Measurements from ENCODE around the gene KCNMA1. TPM values are rescaled to one million over a fixed set of nuclear protein-coding genes. Genes with fewer than 3 reads are reported as not detected.

Gene KCNMA1
- total RNA-seq, 1 donor from 2014 or later, result 41.3 TPM

DNA sequence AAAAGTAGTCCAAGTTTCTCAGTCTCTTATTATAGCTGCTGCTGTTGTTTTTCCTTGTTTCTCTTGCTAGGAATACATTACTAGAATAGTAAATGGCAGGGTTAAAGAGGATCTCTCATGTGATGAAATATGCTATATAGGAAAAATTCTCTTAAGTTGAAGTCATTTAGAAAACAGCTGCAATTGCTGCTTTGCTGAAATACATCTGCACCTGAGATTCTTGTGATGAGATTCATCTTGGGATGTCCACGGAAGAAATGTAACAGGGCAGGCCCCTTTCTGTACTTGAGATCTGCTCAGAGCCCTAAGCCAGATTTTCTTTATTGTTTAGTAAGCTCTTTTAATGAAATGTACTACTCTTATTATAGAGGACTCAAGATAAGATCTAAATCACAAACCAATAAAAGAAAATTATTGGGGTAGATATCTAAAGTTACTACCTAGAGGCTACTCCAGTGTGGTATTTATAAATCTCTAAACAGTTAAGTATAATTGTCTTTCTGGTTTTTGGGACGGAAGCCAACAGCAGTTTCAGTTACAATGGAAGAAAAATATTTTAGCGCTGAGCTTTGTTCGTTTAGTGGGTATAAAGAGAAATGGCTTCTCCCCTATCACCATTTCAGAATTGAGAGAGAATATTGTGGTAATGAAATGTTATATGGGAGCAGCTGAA, 701.5 kb downstream of the KCNMA1 start:
- no peaks in the 10 kb centered on the region for H3K27me3 ChIP-seq (ENCODE audit: low read depth)
- H3K36me3 ChIP-seq, result no peaks in the 10 kb centered on the region
- no peaks in the 10 kb centered on the region for H3K4me1 ChIP-seq
- ATAC-seq (no peak), DNase-seq (no peak)
- intact Hi-C loops (cut with DNase I), result no loop called here
- no peak overlapping the region for H3K4me3 ChIP-seq
- H3K9me3 ChIP-seq, result no peaks in the 10 kb centered on the region
- TF ChIP-seq, protein P1, sequence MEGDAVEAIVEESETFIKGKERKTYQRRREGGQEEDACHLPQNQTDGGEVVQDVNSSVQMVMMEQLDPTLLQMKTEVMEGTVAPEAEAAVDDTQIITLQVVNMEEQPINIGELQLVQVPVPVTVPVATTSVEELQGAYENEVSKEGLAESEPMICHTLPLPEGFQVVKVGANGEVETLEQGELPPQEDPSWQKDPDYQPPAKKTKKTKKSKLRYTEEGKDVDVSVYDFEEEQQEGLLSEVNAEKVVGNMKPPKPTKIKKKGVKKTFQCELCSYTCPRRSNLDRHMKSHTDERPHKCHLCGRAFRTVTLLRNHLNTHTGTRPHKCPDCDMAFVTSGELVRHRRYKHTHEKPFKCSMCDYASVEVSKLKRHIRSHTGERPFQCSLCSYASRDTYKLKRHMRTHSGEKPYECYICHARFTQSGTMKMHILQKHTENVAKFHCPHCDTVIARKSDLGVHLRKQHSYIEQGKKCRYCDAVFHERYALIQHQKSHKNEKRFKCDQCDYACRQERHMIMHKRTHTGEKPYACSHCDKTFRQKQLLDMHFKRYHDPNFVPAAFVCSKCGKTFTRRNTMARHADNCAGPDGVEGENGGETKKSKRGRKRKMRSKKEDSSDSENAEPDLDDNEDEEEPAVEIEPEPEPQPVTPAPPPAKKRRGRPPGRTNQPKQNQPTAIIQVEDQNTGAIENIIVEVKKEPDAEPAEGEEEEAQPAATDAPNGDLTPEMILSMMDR (IDR thresholded peaks at IDR 0.05), result no peak
- H3K27ac ChIP-seq, result no peak overlapping the region

DNA sequence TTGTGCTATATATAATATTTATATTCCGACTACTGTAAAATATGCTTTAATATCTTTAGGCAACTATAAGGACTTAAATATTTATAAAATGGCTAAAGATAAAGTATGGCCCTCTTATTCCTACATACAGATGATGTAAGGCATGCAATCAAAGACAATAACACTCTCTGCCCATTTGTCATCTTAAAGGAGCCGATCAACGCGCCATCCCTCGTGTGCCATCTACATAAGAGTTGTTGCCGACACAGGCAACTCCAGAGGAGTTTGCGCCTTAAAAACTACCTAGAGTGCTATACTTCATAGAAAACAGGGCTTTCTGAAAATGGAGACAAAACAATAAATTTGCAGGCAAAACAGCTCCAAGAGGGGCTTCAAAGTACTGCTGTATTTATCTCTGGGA, 709.0 kb downstream of the KCNMA1 start:
- intact Hi-C loops (cut with DNase I), result no loop called here
- no peaks in the 10 kb centered on the region for H3K36me3 ChIP-seq
- no peak overlapping the region for H3K4me3 ChIP-seq
- no peak for ATAC-seq
- H3K4me1 ChIP-seq, result no peaks in the 10 kb centered on the region
- DNase-seq, result no peak
- TF ChIP-seq, protein P1 (IDR thresholded peaks at IDR 0.05), result no peak
- no peak overlapping the region for H3K27ac ChIP-seq
- H3K9me3 ChIP-seq, result no peaks in the 10 kb centered on the region
- H3K27me3 ChIP-seq (ENCODE audit: low read depth), result no peaks in the 10 kb centered on the region

DNA sequence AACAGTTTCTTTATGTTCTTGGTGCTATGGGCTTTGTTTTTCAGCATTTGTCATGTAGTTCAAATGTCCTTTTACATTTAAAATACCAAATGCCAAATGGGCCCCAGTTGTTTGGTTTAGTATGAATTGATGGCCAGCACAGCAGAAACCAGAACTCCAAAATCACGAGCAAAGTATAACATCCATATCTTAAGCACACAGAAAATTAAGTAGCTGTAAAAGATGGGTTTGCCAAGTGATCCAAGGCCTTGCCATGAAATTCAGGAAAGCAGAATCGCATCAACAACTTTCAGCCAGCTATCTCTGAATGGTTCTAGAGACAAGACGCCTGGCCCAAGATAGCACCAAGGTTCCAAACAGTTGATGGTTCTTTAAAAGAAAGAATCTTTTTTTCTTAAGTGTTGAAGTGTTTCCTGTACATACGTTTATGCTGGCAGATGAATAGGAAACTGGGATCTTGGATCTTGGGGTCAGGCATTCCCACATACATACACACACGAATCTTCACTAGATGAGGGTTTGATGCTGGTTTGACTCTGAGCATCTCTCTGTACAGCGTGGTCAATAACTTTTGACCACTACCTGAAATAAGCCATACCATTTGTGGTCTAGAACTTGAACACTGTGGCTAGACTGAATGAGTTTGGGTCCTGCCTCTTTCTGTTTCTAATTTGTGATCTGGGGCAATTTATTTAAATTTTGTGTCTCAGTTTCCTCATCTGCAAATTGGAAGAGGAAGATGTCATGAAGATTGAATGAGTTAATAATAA, 711.8 kb downstream of the KCNMA1 start:
- Histone ChIP-seq H3K27ac (no peak overlapping the region), H3K36me3 (no peaks in the 10 kb centered on the region), H3K27me3 (ENCODE audit: low read depth) (no peaks in the 10 kb centered on the region), H3K4me3 (no peak overlapping the region), H3K9me3 (no peaks in the 10 kb centered on the region), H3K4me1 (no peaks in the 10 kb centered on the region)
- TF ChIP-seq, protein P1 (IDR thresholded peaks at IDR 0.05), result no peak
- ATAC-seq, result no peak
- intact Hi-C loops (cut with DNase I), result no loop called here
- no peak for DNase-seq

DNA sequence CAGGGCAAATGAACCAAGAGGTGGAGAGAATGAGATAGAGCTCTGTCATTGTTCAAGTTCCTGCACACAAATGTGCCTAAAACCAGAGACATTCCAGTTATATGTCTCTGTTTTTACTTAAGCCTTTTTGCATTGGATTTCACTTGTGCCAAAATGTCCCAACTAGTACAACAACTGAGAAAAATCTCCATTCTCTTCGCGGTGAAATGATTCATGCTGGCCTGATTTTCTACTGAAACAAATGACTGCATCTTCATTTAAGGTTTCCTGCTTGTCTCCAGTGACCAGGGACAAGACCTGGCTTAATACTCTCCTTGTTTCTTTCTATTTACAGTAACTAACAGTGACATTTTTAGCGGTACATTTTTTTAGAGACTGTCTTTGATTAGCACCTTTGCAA, 714.9 kb downstream of the KCNMA1 start:
- Histone ChIP-seq H3K27me3 (ENCODE audit: low read depth) (no peaks in the 10 kb centered on the region), H3K4me1 (no peaks in the 10 kb centered on the region), H3K27ac (no peak overlapping the region), H3K4me3 (no peak overlapping the region), H3K36me3 (no peaks in the 10 kb centered on the region), H3K9me3 (no peaks in the 10 kb centered on the region)
- TF ChIP-seq, protein P1 (IDR thresholded peaks at IDR 0.05), result no peak
- intact Hi-C loops (cut with DNase I), result no loop called here
- ATAC-seq, result no peak
- DNase-seq, result no peak

DNA sequence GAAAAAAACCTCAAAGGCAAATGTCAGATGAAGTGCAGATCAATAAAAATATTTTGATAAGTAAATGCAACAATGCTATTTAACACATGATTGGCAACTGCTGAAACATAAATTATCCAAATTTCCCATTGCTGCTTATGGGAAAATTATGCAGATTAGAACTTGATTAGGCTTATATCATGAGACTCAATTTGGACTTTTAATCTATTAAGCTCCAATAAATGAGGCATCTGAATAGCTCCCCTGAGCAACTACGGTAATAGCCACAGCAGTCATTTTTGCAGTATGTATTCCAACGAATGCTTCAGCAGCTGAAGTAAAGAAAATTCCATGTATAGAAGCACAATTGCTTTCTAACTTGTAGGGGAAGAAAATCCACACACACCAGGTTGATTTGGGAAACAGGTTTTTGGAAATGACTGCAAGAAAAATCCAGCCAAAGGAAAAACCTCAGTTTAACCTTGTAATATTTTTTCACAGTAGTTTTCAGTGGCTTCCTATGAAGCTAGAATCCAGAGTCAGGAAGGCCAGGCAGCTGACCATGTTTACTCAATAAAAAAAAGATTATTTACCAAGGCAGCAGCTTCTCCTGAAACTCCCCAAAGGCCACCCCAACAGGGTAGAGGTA, 716.1 kb downstream of the KCNMA1 start:
- H3K4me1 ChIP-seq, result no peaks in the 10 kb centered on the region
- TF ChIP-seq, protein P1 (IDR thresholded peaks at IDR 0.05), result no peak
- H3K9me3 ChIP-seq, result no peaks in the 10 kb centered on the region
- H3K4me3 ChIP-seq, result no peak overlapping the region
- no peak for ATAC-seq
- no peaks in the 10 kb centered on the region for H3K36me3 ChIP-seq
- intact Hi-C loops (cut with DNase I), result no loop called here
- H3K27me3 ChIP-seq (ENCODE audit: low read depth), result no peaks in the 10 kb centered on the region
- H3K27ac ChIP-seq, result no peak overlapping the region
- no peak for DNase-seq
